Cortex of kidney (tissue), 1 donor: ENCODE results near the gene TPST2.

Source experiments
- DNase-seq: peaks from one replicate; lab custom pipeline; 2025; lab: John Stamatoyannopoulos, UW

TPST2 gene

DNA sequence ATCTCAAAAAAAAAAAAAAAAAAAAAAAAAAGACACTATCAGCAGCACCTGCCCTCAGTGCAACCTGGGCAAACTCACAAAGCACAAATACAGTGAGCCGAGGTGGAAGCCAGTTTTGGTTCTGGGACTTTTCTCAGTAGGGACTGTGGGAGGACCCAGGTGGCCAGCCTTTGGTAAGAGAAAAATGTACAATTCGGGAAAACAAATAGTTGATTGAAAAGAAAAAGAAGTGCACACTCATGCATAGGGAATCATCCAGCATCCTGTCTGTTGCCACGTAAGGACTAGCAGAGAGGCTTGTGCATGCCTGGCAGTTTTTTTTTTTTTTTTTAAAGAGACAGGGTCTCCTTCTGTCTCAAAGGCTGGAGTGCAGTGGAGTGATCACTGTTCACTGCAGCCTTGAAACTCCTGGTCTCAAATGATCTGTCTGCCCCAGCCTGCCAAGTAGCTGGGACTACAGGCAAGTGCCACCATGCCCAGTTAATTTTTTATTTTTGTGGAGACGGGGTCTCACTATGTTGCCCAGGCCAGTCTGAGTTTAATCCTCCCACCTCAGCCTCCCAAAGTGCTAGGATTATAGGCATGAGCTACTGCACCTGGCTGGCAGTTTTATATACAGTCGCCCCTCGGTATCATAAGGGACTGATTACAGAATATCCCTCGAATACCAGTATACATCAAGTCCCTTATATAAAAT, 36.7 kb downstream of the TPST2 start:
- DNase-seq = no peak

DNA sequence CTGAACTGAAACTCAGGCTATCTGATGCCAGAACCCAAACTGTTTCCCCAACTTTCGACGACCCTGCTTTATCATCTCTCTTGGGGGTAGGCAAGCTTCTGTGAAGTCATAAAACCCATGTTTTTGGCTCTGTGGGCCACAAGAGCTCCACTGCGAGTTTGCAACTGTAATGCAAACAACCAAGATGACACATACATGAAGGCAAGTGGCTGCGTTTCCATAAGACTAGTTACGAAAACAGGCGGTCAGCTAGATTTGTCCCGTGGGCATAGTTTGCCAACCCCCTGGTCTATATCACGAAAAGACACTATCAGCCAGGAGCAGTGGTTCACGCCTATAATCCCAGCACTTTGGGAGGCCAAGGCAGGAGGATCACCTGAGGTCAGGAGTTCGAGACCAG, 37.5 kb downstream of the TPST2 start:
- DNase-seq = no peak

DNA sequence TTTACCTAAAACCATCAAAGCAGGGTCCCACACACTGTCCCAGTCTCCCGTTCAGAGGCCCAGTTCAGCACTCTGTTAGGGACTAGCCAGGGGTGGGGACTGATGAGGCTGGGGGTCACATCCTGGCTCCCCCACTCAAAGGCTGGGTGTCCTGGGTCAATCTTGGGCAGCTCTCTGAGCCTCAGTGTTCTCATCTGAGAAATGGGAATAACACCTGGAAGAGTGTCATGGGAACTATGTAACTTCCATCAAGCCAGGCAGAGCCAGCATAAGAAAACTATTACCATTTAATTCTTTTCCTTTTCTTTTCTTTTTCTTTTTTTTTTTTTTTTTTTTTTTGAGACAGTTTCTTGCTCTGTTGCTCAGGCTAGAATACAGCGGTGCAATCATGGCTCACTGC, 38.4 kb downstream of the TPST2 start:
- DNase-seq = no peak

DNA sequence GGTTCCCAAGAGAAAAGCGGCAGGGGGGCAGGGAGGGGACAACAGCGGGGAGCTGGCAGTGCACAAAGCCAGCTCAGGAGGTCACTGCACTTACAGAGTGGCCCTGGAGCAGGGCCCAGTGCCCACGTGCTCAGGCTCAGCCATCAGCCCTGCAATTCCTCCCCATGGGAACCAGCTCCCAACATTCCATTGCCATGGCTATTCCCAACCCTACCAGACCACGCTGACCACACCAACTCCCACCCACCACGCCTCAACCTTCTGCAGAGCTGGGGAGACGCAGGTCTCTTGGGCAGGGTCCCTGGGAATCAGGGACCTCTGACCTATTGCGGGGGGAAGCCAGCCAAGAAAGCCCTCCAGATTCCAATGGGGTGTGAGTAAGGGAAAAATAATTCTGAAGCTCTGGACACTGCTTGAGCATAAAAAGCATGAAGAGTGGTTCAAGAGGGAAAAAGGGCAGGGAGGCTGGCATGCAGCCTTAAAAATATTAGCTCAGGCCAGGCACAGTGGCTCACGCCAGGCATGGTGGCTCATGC, 39.4 kb downstream of the TPST2 start:
- no peak for DNase-seq

GRCh38 chr22:26549902-26550497, 39.9 kb downstream of the TPST2 start:
- DNase-seq = no peak

DNA sequence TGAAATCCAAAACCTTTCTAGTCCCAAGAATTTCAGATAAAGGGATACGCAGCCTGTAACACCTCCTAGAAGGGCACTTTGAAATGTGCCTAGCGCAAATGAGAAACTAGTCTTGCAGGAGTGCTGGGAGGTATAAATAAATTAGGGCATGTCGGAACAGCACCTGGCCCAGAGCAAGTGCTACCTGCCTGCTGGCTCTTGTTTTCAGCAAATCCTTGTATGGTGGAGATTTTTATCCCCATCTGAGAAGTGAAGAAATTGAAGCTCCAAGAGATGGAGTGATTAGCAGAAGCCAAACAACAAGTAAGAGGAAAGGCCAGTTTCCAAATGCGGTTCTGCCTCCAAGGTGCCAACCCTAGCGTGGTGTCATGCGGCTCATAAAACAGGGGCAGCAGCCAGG, 40.9 kb downstream of the TPST2 start:
- no peak for DNase-seq

- DNase-seq = no peak
These were observed 41.6 kb downstream of the TPST2 start for GRCh38 chr22:26548303-26548702.

DNA sequence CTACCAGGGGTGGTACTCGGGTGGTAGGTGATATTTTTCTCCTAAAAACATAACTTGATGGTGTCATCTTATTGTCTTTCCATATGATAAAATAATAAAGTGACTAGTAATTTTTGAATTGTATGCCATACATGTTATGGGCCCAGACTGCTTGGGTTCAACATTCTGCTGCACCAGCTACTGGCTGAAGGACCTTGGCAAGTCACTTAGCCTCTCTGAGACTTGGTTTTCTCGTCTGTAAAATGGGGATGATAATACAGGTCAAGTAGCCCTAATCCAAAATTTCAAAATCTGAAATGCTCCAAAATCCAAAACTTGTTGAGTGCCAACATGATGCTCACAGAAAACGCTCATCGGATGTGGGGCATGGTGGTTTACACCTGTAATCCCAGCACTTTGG, 42.1 kb downstream of the TPST2 start:
- DNase-seq = no peak

GRCh38 chr22:26547426-26547825, 42.5 kb downstream of the TPST2 start:
- DNase-seq = no peak

DNA sequence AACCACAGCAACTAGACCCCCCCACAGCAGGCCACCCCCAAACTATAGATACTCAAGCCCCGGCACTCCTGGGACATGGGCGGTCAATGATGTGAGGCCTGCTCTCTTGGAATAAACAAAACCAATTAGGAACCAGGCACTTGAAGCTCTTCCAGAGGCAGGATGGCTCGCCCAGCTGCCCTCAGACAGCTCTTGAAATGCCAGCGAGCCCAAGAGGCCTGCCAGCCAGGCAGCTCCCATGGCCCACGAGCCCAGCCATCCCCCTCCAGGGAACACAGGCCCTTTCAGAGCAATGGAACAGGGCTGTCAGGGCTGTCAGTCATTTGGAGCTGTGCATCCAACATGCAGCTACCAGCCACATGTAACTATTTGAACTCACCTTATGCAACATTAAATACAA, 43.6 kb downstream of the TPST2 start:
- DNase-seq = no peak

DNA sequence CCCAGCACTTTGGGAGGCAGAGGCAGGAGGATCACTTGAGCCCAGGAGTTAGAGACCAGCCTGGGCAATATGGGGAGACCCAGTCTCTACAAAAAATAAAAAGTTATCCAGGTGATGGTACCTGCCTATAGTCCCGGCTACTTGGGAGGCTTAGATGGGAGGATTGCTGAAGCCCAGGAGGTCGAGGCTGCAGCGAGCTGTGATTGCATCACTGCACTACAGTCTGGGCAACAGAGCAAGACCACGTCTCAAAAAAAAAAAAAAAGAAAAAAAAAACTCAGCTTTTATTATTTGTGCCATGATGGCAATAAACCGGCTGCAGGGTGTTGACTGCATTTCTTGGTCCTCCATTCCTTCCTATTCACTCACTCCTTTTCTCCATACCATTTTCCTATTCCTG, 44.1 kb downstream of the TPST2 start:
- DNase-seq = no peak

DNA sequence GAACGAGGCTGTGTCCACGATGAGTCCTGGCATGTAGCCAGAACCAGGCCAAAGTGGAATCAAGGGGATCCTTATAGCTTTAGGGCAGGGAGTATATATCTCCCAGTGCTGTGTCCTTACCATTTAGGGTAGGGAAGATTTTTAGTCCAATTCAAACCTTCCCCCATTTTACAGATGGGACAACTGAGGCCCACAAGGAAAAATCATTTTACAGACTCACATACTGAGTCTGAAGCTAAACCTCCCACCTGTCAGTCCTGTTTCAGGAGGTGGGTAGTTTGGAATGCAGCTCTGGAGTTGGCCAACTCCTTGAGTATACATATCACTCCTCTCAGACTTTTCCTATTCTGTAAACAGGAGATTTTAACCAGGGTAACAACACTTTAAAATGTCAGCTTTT, 44.5 kb downstream of the TPST2 start:
- DNase-seq = no peak

DNA sequence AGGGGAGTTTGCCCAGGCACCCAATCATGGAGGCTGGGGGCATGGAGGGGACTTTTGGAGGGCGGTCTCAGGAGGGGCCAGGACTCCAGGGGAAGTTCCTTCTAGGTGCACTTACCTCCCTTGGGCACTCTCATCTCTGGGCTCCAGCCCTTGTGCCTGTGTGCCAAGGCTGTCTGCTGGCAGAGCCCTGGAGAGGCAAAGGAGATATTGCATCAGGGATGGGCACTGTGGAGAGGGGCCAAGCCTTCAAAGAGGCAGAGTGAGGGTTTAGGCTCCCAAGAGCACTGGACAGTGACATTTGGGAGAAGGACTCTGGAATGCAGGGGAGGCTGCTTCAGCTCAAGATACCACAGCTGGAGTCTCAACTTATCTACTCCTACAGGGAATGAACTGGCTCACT, 45.4 kb downstream of the TPST2 start:
- DNase-seq = no peak

- no peak for DNase-seq
These were observed 47.1 kb downstream of the TPST2 start for GRCh38 chr22:26542831-26543230.

- DNase-seq = no peak
These were observed 48.6 kb downstream of the TPST2 start for GRCh38 chr22:26541167-26541819.

GRCh38 chr22:26540119-26540518, 49.8 kb downstream of the TPST2 start:
- no peak for DNase-seq

DNA sequence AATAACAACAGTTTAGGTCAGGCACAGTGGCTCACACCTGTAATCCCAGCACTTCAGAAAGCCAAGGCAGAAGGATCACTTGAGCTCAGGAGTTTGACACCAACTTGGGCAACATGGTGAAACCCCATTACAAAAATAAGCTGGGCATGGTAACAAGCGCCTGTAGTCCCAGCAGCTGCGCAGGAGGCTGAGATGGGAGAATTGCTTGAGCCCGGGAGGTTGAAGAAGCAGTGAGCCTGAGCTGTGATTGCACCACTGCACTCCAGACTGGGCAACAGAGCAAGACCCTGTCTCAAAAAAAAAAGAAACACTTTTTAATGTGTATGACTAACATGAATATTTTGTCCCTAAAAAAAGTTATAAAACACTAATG, 53.2 kb downstream of the TPST2 start:
- no peak for DNase-seq

DNA sequence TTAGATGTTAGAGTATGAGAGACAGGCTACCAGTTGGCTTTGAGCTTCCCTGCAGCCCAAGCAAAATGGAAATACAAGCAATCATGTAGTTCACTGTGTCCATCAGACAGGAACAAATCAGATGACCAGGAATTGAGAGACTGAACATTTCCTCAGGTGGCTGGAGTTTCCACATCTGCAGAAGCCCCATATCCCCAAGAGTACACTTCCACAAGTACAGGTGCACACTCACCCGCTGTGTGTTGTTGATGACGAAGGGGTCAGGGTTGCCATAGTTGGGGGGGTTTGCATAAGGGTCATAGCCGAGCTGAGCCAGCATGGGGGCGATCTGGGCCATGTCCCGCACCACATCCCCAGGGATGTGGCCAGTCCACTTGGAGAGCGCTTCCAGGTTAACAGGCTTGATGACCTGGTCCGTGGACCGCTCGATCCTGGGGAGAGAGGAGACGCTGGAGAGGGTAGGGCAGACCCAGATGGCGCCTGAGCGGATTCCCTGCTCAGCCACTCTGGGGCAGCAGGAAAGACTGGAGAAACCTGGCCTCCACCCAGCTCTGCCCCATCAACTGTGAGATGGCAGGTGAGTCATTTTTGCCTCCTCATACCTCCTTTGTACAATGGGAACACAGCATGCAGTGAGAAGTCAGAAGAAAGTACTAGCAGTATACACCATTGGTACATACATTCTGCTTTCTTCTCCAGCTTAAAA, 53.7 kb downstream of the TPST2 start:
- no peak for DNase-seq

DNA sequence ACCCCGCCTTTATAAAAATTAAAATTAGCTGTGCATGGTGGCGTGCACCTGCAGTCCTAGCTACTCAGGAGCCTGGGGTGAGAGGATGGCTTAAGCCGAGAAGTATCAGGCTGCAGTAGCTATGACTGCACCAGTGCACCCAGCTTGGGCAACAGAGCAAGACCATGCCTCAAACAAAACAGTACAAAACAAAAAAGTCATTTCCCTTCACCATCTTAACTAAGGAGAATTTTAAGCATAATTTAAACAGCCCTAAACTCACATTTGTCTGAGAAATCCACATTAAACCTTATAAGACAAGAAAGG, 54.4 kb downstream of the TPST2 start:
- DNase-seq = no peak

- no peak for DNase-seq
These were observed 54.9 kb downstream of the TPST2 start for GRCh38 chr22:26534874-26535602.

DNA sequence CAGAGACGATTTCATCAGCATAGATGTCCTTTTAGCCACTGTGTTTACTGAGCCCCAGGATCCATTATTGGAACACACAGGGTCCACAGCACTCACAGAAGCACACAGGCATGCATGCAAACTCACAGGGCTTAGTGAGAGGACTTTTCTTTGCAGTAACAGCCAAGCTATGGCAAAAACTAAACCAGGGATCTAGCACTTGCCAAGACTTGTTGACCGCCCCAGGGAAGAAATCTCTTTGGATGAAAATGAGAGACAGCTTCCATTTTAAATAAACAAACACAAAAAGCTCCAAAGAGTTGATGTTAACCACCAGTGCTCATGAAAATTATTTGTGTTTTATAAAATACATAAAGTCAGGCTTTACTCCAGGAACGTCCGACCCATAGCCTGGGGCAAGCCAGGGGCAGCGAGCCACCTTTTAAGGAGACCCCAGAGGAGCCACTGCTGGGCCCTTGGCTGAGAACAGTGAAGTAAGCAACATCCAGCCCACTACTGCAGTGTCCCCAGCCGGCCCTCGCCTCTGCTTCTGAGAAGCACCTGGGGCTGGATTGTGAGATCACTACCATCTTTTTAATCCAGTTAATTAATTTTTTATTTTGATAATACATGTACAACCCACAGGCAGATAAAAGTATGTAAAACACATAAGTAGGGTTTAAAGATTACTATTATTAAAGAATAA, 55.6 kb downstream of the TPST2 start:
- DNase-seq = no peak

GRCh38 chr22:26529345-26529744, 60.6 kb downstream of the TPST2 start:
- DNase-seq = no peak
